DND-41 (cell line): ENCODE measurements around the gene ZBED4.

Experiments used
- ATAC-seq: fragments of 200-7000 bp; cut with Tn5 transposase; 3 replicates; pipeline ENCODE4 v1.9.1; 2021; ENCODE audit warnings: low read depth; ENCODE audit not compliant: insufficient read depth
- DNase-seq: peaks from one replicate; pipeline ENCODE4 v3.0.0-alpha.2; 2020
- H2AFZ ChIP-seq: 2 replicates; pipeline ENCODE4 v1.6.0; 2012; ENCODE audit warnings: low read depth, low read length
- H3K27ac ChIP-seq: 2 replicates; pipeline ENCODE4 v1.5.1; 2012; ENCODE audit warnings: low read length, inconsistent platforms
- H3K27me3 ChIP-seq: fragments of 200-600 bp; sonication (generic); 2 replicates; pipeline ENCODE4 v1.6.0; 2012; ENCODE audit warnings: low read length, mild to moderate bottlenecking, inconsistent platforms; ENCODE audit not compliant: insufficient read depth, poor library complexity
- H3K36me3 ChIP-seq: 2 replicates; pipeline ENCODE4 v1.5.1; 2012; ENCODE audit warnings: low read length, inconsistent platforms; ENCODE audit not compliant: insufficient read depth
- H3K4me1 ChIP-seq: 2 replicates; pipeline ENCODE4 v1.5.1; 2012; ENCODE audit warnings: mild to moderate bottlenecking, low read length; ENCODE audit not compliant: insufficient read depth
- H3K4me2 ChIP-seq: 2 replicates; pipeline ENCODE4 v1.6.0; 2012; ENCODE audit warnings: mild to moderate bottlenecking, moderate library complexity, low read length, inconsistent platforms; ENCODE audit not compliant: insufficient read depth
- H3K4me3 ChIP-seq, 2 experiments: fragments of 200-600 bp in 1 of 2; shearing (Covaris generic) in 1 of 2; 2 replicates each; pipeline ENCODE4 v1.5.1; 2012 to 2016; ENCODE audit warnings: inconsistent platforms in 2 of 2, low read length in 2 of 2, mild to moderate bottlenecking in 2 of 2, low read depth in 1 of 2, moderate library complexity in 1 of 2
- H3K79me2 ChIP-seq: 2 replicates; pipeline ENCODE4 v1.6.0; 2012; ENCODE audit warnings: low read length, inconsistent platforms; ENCODE audit not compliant: insufficient read depth
- H3K9ac ChIP-seq: 2 replicates; pipeline ENCODE4 v1.6.0; 2012; ENCODE audit warnings: low read depth, mild to moderate bottlenecking, inconsistent platforms, low read length, moderate library complexity
- H3K9me3 ChIP-seq: 2 replicates; pipeline ENCODE4 v1.5.1; 2012; ENCODE audit warnings: low read length, moderate library complexity, mild to moderate bottlenecking, inconsistent platforms; ENCODE audit not compliant: insufficient read depth, severe bottlenecking
- H4K20me1 ChIP-seq: 2 replicates; pipeline ENCODE4 v1.6.0; 2012; ENCODE audit warnings: low read length; ENCODE audit not compliant: insufficient read depth
- EZH2 ChIP-seq: IDR thresholded peaks from 3 replicates; pipeline ENCODE4 v1.6.1; 2012; ENCODE audit warnings: borderline replicate concordance, low read depth, mild to moderate bottlenecking, moderate library complexity, low read length, inconsistent platforms; ENCODE audit not compliant: severe bottlenecking
- TF ChIP-seq, protein P1 (sequence below): IDR thresholded peaks from 2 replicates; pipeline ENCODE4 v1.5.1; 2012; ENCODE audit warnings: borderline replicate concordance, low read length, moderate library complexity, mild to moderate bottlenecking; ENCODE audit not compliant: poor library complexity, severe bottlenecking; ENCODE audit errors: extremely low read depth

ZBED4 gene

DNA sequence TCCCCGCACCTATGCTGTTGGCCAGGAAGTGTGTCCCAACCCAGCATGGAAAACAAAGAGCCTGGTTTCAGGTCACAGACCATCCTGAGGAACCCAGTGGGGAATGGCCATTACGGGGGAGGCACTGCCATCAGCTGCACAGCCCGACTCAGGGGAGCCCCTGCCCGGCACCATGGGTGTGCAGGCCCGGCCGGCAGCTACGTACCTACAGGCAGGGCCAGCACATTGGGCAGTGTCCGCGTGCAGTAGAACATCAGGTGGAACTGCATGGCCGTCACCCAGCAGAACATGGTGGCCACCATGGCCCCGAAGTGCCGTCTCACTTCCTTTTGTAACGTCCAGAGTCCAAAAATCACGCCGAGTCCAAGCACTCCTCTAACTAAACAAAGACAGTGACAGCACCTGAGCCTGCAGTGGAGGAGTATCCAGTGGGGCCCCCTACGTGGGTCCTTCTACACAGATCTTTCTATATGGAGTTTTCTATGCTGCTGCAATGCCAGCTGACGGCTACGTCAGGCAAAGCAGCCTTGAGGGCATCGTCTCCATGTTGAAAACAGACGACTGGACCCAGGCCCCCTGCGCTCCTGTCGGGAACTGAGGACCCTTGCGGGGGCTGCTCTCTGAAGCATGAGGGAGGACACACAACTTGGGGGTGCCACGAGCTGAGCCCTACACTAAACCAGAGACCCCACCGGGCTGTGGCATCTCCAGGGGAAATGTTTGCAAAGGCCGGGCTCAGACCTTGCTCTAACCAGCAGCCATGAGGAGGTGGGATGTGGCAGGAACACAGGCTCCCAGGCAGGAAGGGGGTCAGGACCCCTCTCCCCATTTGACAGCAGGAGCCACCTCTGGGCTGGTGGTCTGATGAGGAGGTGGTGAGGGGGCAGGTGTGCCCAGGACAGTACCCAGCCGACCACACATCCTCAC is 56.8 kb downstream of the ZBED4 start:
- H3K9ac ChIP-seq, result no peak overlapping the region
- no peak overlapping the region for H2AFZ ChIP-seq
- no peak for DNase-seq
- H3K27ac ChIP-seq, result no peak overlapping the region
- H3K9me3 ChIP-seq, result no peaks in the 10 kb centered on the region
- TF ChIP-seq EZH2, result no peak
- TF ChIP-seq, protein P1, sequence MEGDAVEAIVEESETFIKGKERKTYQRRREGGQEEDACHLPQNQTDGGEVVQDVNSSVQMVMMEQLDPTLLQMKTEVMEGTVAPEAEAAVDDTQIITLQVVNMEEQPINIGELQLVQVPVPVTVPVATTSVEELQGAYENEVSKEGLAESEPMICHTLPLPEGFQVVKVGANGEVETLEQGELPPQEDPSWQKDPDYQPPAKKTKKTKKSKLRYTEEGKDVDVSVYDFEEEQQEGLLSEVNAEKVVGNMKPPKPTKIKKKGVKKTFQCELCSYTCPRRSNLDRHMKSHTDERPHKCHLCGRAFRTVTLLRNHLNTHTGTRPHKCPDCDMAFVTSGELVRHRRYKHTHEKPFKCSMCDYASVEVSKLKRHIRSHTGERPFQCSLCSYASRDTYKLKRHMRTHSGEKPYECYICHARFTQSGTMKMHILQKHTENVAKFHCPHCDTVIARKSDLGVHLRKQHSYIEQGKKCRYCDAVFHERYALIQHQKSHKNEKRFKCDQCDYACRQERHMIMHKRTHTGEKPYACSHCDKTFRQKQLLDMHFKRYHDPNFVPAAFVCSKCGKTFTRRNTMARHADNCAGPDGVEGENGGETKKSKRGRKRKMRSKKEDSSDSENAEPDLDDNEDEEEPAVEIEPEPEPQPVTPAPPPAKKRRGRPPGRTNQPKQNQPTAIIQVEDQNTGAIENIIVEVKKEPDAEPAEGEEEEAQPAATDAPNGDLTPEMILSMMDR, result no peak
- no peak overlapping the region for H3K4me3 ChIP-seq
- peaks cover 29% of the 10 kb centered on the region for H4K20me1 ChIP-seq
- H3K4me2 ChIP-seq, result no peak overlapping the region
- no peaks in the 10 kb centered on the region for H3K4me1 ChIP-seq
- H3K36me3 ChIP-seq, result peaks cover 68% of the 10 kb centered on the region
- H3K27me3 ChIP-seq, result no peaks in the 10 kb centered on the region
- no peak for ATAC-seq
- H3K79me2 ChIP-seq, result peaks cover 6% of the 10 kb centered on the region

DNA sequence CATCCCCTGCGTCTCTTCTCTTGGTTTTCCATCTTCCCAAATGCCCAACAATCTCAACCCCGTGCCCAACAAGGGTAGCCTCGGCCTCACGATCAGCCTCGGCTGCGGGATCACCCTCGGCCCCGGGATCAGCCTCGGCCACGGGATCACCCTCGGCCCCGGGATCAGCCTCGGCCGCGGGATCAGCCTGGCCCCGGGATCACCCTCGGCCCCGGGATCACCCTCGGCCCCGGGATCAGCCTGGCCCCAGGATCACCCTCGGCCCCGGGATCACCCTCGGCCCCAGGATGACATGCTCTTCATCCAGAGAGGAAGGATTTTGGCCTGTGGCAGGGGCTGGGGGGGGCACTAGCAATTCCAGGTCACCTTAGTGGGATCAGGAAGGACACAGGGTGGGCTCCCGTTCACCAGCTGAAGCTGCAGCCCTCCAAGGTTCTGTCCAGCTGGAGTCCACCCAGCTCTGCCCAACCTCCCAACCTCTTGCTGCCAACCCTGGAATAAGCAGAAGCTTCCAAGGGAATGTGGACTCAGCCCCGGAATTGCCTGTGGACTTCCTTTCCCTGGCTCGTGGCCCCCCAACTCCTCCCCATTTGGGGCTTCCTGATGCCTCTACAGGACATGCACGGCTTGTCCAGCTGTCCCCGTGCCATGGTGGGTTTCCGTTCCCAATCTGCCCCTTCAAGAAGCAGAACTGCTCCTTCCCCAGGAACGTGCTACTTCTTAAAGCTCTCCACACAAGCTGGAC is 58.4 kb downstream of the ZBED4 start:
- H3K27ac ChIP-seq, result no peak overlapping the region
- no peak overlapping the region for H2AFZ ChIP-seq
- TF ChIP-seq, protein P1, result no peak
- TF ChIP-seq EZH2, result no peak
- peaks cover 24% of the 10 kb centered on the region for H4K20me1 ChIP-seq
- H3K9ac ChIP-seq, result no peak overlapping the region
- peaks cover 55% of the 10 kb centered on the region for H3K36me3 ChIP-seq
- peaks cover 7% of the 10 kb centered on the region for H3K4me1 ChIP-seq
- H3K27me3 ChIP-seq, result no peaks in the 10 kb centered on the region
- H3K9me3 ChIP-seq, result no peaks in the 10 kb centered on the region
- no peak overlapping the region for H3K4me2 ChIP-seq
- DNase-seq (no peak), ATAC-seq (no peak)
- peaks cover 15% of the 10 kb centered on the region for H3K79me2 ChIP-seq
- H3K4me3 ChIP-seq, result no peak overlapping the region

DNA sequence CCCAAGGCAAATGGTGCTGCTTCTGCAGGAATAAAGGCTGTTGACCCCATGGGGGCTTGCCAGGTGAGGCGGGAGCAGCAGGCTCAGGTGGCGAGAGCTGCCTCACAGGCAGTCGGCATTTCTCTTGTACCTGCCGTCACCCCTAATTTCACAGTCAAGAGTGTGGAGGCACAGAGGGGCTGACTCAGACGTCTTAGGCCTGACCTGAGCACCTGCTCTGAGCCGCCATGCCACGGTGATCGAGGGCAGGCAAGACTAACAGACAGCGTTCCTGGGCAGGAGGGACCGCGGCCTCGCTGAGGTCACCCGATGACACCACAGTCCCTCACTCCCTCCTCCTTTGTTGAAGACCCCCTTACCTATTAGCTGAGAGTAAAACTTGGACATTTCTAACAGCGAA is 59.4 kb downstream of the ZBED4 start:
- H3K27ac ChIP-seq, result no peak overlapping the region
- DNase-seq (no peak), ATAC-seq (no peak)
- no peak overlapping the region for H2AFZ ChIP-seq
- no peak overlapping the region for H3K4me3 ChIP-seq
- peaks cover 25% of the 10 kb centered on the region for H3K79me2 ChIP-seq
- peaks cover 45% of the 10 kb centered on the region for H3K36me3 ChIP-seq
- no peak for TF ChIP-seq EZH2
- TF ChIP-seq, protein P1, result no peak
- no peak overlapping the region for H3K4me2 ChIP-seq
- peaks cover 14% of the 10 kb centered on the region for H3K4me1 ChIP-seq
- H3K9ac ChIP-seq, result no peak overlapping the region
- H3K9me3 ChIP-seq, result no peaks in the 10 kb centered on the region
- H3K27me3 ChIP-seq, result no peaks in the 10 kb centered on the region
- H4K20me1 ChIP-seq, result peaks cover 15% of the 10 kb centered on the region
